H1 (cell line): ENCODE results near the gene IQCM. TPM values are rescaled to one million over a fixed set of nuclear protein-coding genes. Genes with fewer than 3 reads are reported as not detected.

ENCODE experiments used
- CTCF ChIA-PET: fragments of 300-600 bp; sonication (Branson Sonifier 250); formaldehyde crosslinking; loops from one replicate; lab custom pipeline; 2021; ENCODE audit not compliant: partially characterized antibody; lab: Charles Lee
- POLR2A ChIA-PET: fragments of 300-600 bp; sonication (Branson Sonifier 250); formaldehyde crosslinking; loops from one replicate; lab custom pipeline; 2021; ENCODE audit warnings: inconsistent platforms; ENCODE audit not compliant: partially characterized antibody; lab: Charles Lee
- DNase-seq, 2 experiments: peaks; one replicate each; pipeline versions ENCODE4 v3.0.0 to v3.0.0-alpha.2; 2010 to 2022; ENCODE audit warnings: low spot score in 2 of 2, low read depth in 1 of 2, mixed read lengths in 1 of 2
- FAIRE-seq: peaks from 2 replicates; lab custom pipeline; 2011; peaks lifted over from hg19 to GRCh38; lab: Jason Lieb, UNC
- H2AFZ ChIP-seq: 2 replicates; pipeline ENCODE4 v1.8.1; 2012; ENCODE audit warnings: low read length, inconsistent platforms
- H2AK5ac ChIP-seq: 2 replicates; pipeline ENCODE4 v1.6.1; 2013; ENCODE audit warnings: low read depth, low read length
- H2BK120ac ChIP-seq: replicated peaks from 2 replicates; pipeline ENCODE3; 2013; ENCODE audit warnings: low read depth, low read length, inconsistent platforms
- H2BK12ac ChIP-seq: 2 replicates; pipeline ENCODE4 v1.6.1; 2013; ENCODE audit warnings: low read depth, low read length
- H2BK15ac ChIP-seq: 2 replicates; pipeline ENCODE4 v1.6.1; 2013; ENCODE audit warnings: low read length
- H2BK20ac ChIP-seq: 2 replicates; pipeline ENCODE4 v1.6.1; 2013; ENCODE audit warnings: low read length
- H2BK5ac ChIP-seq: 2 replicates; pipeline ENCODE4 v1.6.1; 2013; ENCODE audit warnings: low read depth, low read length
- H3K14ac ChIP-seq: 2 replicates; pipeline ENCODE4 v1.6.1; 2013; ENCODE audit warnings: inconsistent platforms; ENCODE audit not compliant: insufficient read length
- H3K18ac ChIP-seq: 2 replicates; pipeline ENCODE4 v1.6.1; 2013; ENCODE audit warnings: low read length; ENCODE audit errors: extremely low read depth
- H3K23ac ChIP-seq: 2 replicates; pipeline ENCODE4 v1.6.1; 2013; ENCODE audit warnings: inconsistent platforms; ENCODE audit not compliant: insufficient read length
- H3K23me2 ChIP-seq: 2 replicates; pipeline ENCODE4 v1.6.1; 2013; ENCODE audit warnings: low read depth, low read length
- H3K27ac ChIP-seq: 2 replicates; pipeline ENCODE4 v1.6.1; 2011; ENCODE audit warnings: low read depth, low read length, inconsistent platforms
- H3K27me3 ChIP-seq, 4 experiments: replicated peaks in 1 of 4; 1 replicate in 1 of 4; 2 replicates in 3 of 4; pipeline versions ENCODE4 v1.6.1 to v1.8.1; 2011 to 2013; ENCODE audit warnings: low read length in 3 of 4, mild to moderate bottlenecking in 3 of 4, inconsistent platforms in 2 of 4, mixed read lengths in 2 of 4, moderate library complexity in 1 of 4; ENCODE audit not compliant: control insufficient read depth in 3 of 4, insufficient read depth in 3 of 4; ENCODE audit errors: extremely low read depth in 1 of 4
- H3K36me3 ChIP-seq, 4 experiments: 2 replicates each; pipeline versions ENCODE4 v1.6.1 to v1.8.1; 2011 to 2013; ENCODE audit warnings: mild to moderate bottlenecking in 4 of 4, low read length in 3 of 4, moderate library complexity in 2 of 4, control low read depth in 1 of 4, inconsistent platforms in 1 of 4; ENCODE audit not compliant: insufficient read depth in 4 of 4, control insufficient read depth in 2 of 4
- H3K4ac ChIP-seq: replicated peaks from 2 replicates; pipeline ENCODE3; 2013; ENCODE audit warnings: low read length, low read depth, mixed read lengths, inconsistent platforms; ENCODE audit not compliant: insufficient read length
- H3K4me1 ChIP-seq, 4 experiments: replicated peaks in 1 of 4; 1 replicate in 1 of 4; 2 replicates in 3 of 4; pipeline versions ENCODE4 v1.6.1 to v1.8.1; 2011 to 2013; ENCODE audit warnings: low read length in 3 of 4, inconsistent platforms in 2 of 4, mixed read lengths in 1 of 4; ENCODE audit not compliant: insufficient read depth in 4 of 4, control insufficient read depth in 3 of 4
- H3K4me2 ChIP-seq, 2 experiments: 2 replicates each; pipeline versions ENCODE4 v1.6.1 to v1.8.1; 2011 to 2013; ENCODE audit warnings: low read depth in 2 of 2, low read length in 2 of 2, control low read depth in 1 of 2, inconsistent platforms in 1 of 2, mild to moderate bottlenecking in 1 of 2; ENCODE audit not compliant: insufficient read depth in 1 of 2
- H3K4me3 ChIP-seq, 4 experiments: fragments of 200-600, 300-600 bp in 1 of 4; sonication (generic), shearing (Covaris generic), sonication (Bioruptor Twin) in 1 of 4; 2 replicates each; pipeline versions ENCODE4 v1.5.1 to v1.8.1; 2011 to 2016; ENCODE audit warnings: low read length in 4 of 4, low read depth in 3 of 4, control low read depth in 2 of 4, inconsistent platforms in 2 of 4, mild to moderate bottlenecking in 2 of 4, mixed read lengths in 1 of 4, moderate library complexity in 1 of 4; ENCODE audit not compliant: insufficient read depth in 2 of 4; ENCODE audit errors: extremely low read depth in 1 of 4
- H3K56ac ChIP-seq: replicated peaks from 2 replicates; pipeline ENCODE3; 2013; ENCODE audit warnings: low read depth, mild to moderate bottlenecking, mixed read lengths, low read length, inconsistent platforms; ENCODE audit not compliant: insufficient read length
- H3K79me1 ChIP-seq: 2 replicates; pipeline ENCODE4 v1.6.1; 2013; ENCODE audit warnings: low read depth, low read length, control low read depth
- H3K79me2 ChIP-seq, 2 experiments: 2 replicates each; pipeline versions ENCODE4 v1.6.1 to v1.8.1; 2012 to 2013; ENCODE audit warnings: low read length in 2 of 2, mild to moderate bottlenecking in 2 of 2, inconsistent platforms in 1 of 2; ENCODE audit not compliant: insufficient read depth in 2 of 2, control insufficient read depth in 1 of 2
- H3K9ac ChIP-seq, 4 experiments: replicated peaks in 1 of 4; 1 replicate in 1 of 4; 2 replicates in 3 of 4; pipeline versions ENCODE4 v1.6.1 to v1.8.1; 2011 to 2013; ENCODE audit warnings: low read depth in 3 of 4, low read length in 3 of 4, control low read depth in 2 of 4, mild to moderate bottlenecking in 2 of 4, moderate library complexity in 2 of 4, inconsistent platforms in 1 of 4; ENCODE audit errors: extremely low read depth in 1 of 4
- H3K9me3 ChIP-seq, 2 experiments: 2 replicates each; pipeline versions ENCODE4 v1.6.1 to v1.8.1; 2012 to 2013; ENCODE audit warnings: mild to moderate bottlenecking in 2 of 2, moderate library complexity in 2 of 2, control low read depth in 1 of 2, inconsistent platforms in 1 of 2, low read depth in 1 of 2, low read length in 1 of 2, mixed read lengths in 1 of 2; ENCODE audit not compliant: insufficient read depth in 2 of 2
- H4K20me1 ChIP-seq, 2 experiments: replicated peaks in 1 of 2; 2 replicates each; pipeline versions ENCODE3 to v1.8.1; 2011 to 2013; ENCODE audit warnings: inconsistent platforms in 2 of 2, low read length in 2 of 2, mild to moderate bottlenecking in 1 of 2; ENCODE audit not compliant: insufficient read depth in 2 of 2, control insufficient read depth in 1 of 2
- H4K5ac ChIP-seq: 2 replicates; pipeline ENCODE4 v1.6.1; 2013; ENCODE audit warnings: low read length, low read depth, mixed read lengths, inconsistent platforms; ENCODE audit not compliant: insufficient read length
- H4K8ac ChIP-seq: 2 replicates; pipeline ENCODE4 v1.8.0; 2013; ENCODE audit warnings: mild to moderate bottlenecking, moderate library complexity, low read length, inconsistent platforms; ENCODE audit not compliant: insufficient read depth; ENCODE audit errors: extremely low read depth
- H4K91ac ChIP-seq: replicated peaks from 2 replicates; pipeline ENCODE3; 2013; ENCODE audit warnings: low read length, mixed read lengths, inconsistent platforms; ENCODE audit not compliant: insufficient read length
- ASH2L ChIP-seq: fragments of 200-600, 300-600 bp; sonication (generic); IDR thresholded peaks from one replicate; pipeline ENCODE4 v1.7.1; 2017; ENCODE audit warnings: low read length
- BACH1 ChIP-seq: IDR thresholded peaks from 2 replicates; pipeline ENCODE4 v1.6.1; 2012; ENCODE audit warnings: low read length, improper control_type of control experiment
- CHD1 ChIP-seq: IDR thresholded peaks from 2 replicates; pipeline ENCODE4 v1.6.1; 2012; ENCODE audit warnings: low read depth, low read length, improper control_type of control experiment
- CREB1 ChIP-seq: IDR thresholded peaks from 2 replicates; pipeline ENCODE4 v1.6.1; 2012; ENCODE audit warnings: inconsistent platforms
- FOSL1 ChIP-seq: IDR thresholded peaks from 2 replicates; pipeline ENCODE4 v1.6.1; 2011; ENCODE audit warnings: mild to moderate bottlenecking, low read depth, low read length, moderate library complexity; ENCODE audit not compliant: insufficient read depth
- GABPA ChIP-seq: IDR thresholded peaks from 2 replicates; pipeline ENCODE4 v1.6.1; 2011; ENCODE audit warnings: mild to moderate bottlenecking, low read length, moderate library complexity, borderline replicate concordance; ENCODE audit not compliant: insufficient read depth
- HDAC2 ChIP-seq, 2 experiments: fragments of 300-600 bp in 1 of 2; sonication (generic) in 1 of 2; IDR thresholded peaks; 2 replicates each; pipeline ENCODE4 v1.6.1; 2011 to 2012; ENCODE audit warnings: low read depth in 2 of 2, low read length in 2 of 2, mild to moderate bottlenecking in 2 of 2, moderate library complexity in 2 of 2, borderline replicate concordance in 1 of 2, inconsistent platforms in 1 of 2
- KDM1A ChIP-seq: fragments of 200-600, 300-600 bp; sonication (generic); IDR thresholded peaks from 2 replicates; pipeline ENCODE4 v1.7.1; 2016; ENCODE audit warnings: mild to moderate bottlenecking, low read length, borderline replicate concordance
- KDM4A ChIP-seq: IDR thresholded peaks from one replicate; pipeline ENCODE4 v1.7.1; 2012; ENCODE audit warnings: low read depth, mild to moderate bottlenecking, moderate library complexity, low read length, inconsistent platforms; ENCODE audit not compliant: severe bottlenecking
- POU5F1 ChIP-seq: IDR thresholded peaks from 2 replicates; pipeline ENCODE4 v1.6.1; 2011; ENCODE audit warnings: low read depth, mild to moderate bottlenecking, low read length, moderate library complexity
- SIRT6 ChIP-seq: IDR thresholded peaks from one replicate; pipeline ENCODE4 v1.7.1; 2012; ENCODE audit warnings: low read length, inconsistent platforms
- SP4 ChIP-seq: IDR thresholded peaks from 2 replicates; pipeline ENCODE4 v1.6.1; 2012; ENCODE audit warnings: low read length, inconsistent platforms
- SUZ12 ChIP-seq: fragments of 200-600 bp; sonication (generic); IDR thresholded peaks from 2 replicates; pipeline ENCODE4 v1.6.1; 2012; ENCODE audit warnings: mild to moderate bottlenecking, inconsistent platforms, low read length, moderate library complexity, mixed read lengths
- TCF12 ChIP-seq: IDR thresholded peaks from 2 replicates; pipeline ENCODE4 v1.6.1; 2011; ENCODE audit warnings: low read depth, mild to moderate bottlenecking, low read length
- WGBS, 2 experiments: shearing (Covaris generic) in 1 of 2; methylation state at CpG; one replicate each; pipeline versions ENCODE4 v1.1.6 to v1.1.7; 2013 to 2015; ENCODE audit warnings: low lambda C conversion rate in 2 of 2, mixed read lengths in 2 of 2, inconsistent platforms in 1 of 2, low coverage in 1 of 2, missing lambda C conversion rate in 1 of 2; ENCODE audit not compliant: insufficient replicate concordance in 2 of 2, insufficient coverage in 1 of 2, insufficient read length in 1 of 2; ENCODE audit errors: extremely low coverage in 1 of 2, missing lambda C conversion rate in 1 of 2; 5-methylcytosine and 5-hydroxymethylcytosine counted together
- polyA plus RNA-seq, 7 experiments: library from polyadenylated mRNA; depleted of rRNA in 3 of 7; stranded (reverse) in 5 of 7; unstranded in 2 of 7; fragments of >200 nt in 5 of 7; fragments of 200-250 nt in 2 of 7; gene quantifications; 1 replicate in 5 of 7; 2 replicates in 1 of 7; 4 replicates in 1 of 7; pipeline versions ENCODE4 v1.2.1 to v1.2.3, GENCODE V29; 2011 to 2013; ENCODE audit warnings: missing spikeins in 2 of 7, mixed read lengths in 2 of 7
- total RNA-seq: library from RNA; stranded (reverse); fragmentation: NEBNext Ultra II Directional; extraction: Animal tissue kit (Norgen Biotek cat#: 25700); gene quantifications from 2 replicates; pipeline ENCODE4 v1.2.1, GENCODE V29; 2021
- TF ChIP-seq, protein P1 (sequence below): IDR thresholded peaks from 2 replicates; pipeline ENCODE4 v1.6.1; 2011; ENCODE audit warnings: low read length, improper control_type of control experiment

IQCM gene
- total and polyA plus RNA-seq, 2 of the 8 experiments (the other 6 are each of a cell fraction or from before 2014, with no cell fraction given): not detected

DNA sequence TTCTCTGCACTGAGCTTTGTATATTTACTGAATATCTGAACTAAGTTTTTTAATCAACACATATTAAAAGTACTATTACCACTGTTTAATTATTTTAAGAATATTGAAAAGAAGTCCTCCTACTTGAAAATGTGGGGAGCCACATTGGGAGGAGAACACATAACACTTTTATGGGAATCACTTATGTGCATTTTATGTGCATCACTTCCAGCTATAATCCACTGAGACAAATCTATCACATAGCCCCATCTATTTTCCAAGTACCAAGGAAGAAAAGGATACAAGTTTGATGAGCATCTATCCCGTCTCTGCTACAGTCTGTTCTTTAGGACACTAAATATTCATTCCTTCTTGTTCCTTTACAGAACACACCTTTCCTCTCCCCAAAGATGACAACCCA lies 87.2 kb downstream of the IQCM start:
- 82% methylated on average over 1 of the region's 1 CpG; no CpG with 5 or more reads in 1 of the 2 experiments for WGBS, 2 experiments
- Histone ChIP-seq H3K23me2 (no peaks in the 10 kb centered on the region), H3K23ac (no peak overlapping the region), H2BK120ac (no peak overlapping the region), H3K9me3 (no peaks in the 10 kb centered on the region), H2AK5ac (no peak overlapping the region), H4K20me1 (no peaks in the 10 kb centered on the region), H4K5ac (no peak overlapping the region), H3K4me3 (no peak overlapping the region), H2BK12ac (no peak overlapping the region), H3K27ac (no peak overlapping the region), H4K8ac (no peak overlapping the region), H2BK15ac (no peak overlapping the region), H2BK20ac (no peak overlapping the region), H3K56ac (no peak overlapping the region), H3K4me1 (no peaks in the 10 kb centered on the region), H3K4ac (no peak overlapping the region), H3K9ac (no peak overlapping the region), H3K79me1 (no peaks in the 10 kb centered on the region), H2AFZ (no peak overlapping the region), H3K36me3 (no peaks in the 10 kb centered on the region; a peak in 1 of 8 replicates), H3K27me3 (no peaks in the 10 kb centered on the region), H3K79me2 (no peaks in the 10 kb centered on the region), H2BK5ac (no peak overlapping the region), H4K91ac (no peak overlapping the region), H3K4me2 (no peak overlapping the region), H3K18ac (no peak overlapping the region), H3K14ac (no peak overlapping the region)
- FAIRE-seq: no peak
- ChIA-PET CTCF (no interaction called here), POLR2A (no interaction called here)
- DNase-seq: no peak
- TF ChIP-seq, protein P1, sequence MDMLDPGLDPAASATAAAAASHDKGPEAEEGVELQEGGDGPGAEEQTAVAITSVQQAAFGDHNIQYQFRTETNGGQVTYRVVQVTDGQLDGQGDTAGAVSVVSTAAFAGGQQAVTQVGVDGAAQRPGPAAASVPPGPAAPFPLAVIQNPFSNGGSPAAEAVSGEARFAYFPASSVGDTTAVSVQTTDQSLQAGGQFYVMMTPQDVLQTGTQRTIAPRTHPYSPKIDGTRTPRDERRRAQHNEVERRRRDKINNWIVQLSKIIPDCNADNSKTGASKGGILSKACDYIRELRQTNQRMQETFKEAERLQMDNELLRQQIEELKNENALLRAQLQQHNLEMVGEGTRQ: no peak
- TF ChIP-seq HDAC2 (IDR thresholded peaks at IDR 0.05; ENCODE audit: borderline replicate concordance in 1 of 2, low read depth in 2 of 2, low read length in 2 of 2): no peak
- TF ChIP-seq TCF12: no peak
- TF ChIP-seq SIRT6: no peak
- no peak for TF ChIP-seq SUZ12
- no peak for TF ChIP-seq POU5F1
- no peak for TF ChIP-seq FOSL1
- TF ChIP-seq ASH2L: no peak
- TF ChIP-seq KDM4A: no peak
- no peak for TF ChIP-seq CREB1
- no peak for TF ChIP-seq GABPA
- no peak for TF ChIP-seq KDM1A
- no peak for TF ChIP-seq BACH1
- no peak for TF ChIP-seq SP4
- TF ChIP-seq CHD1: no peak
